Measurements from ENCODE around the gene TNPO1. TPM values are rescaled to one million over a fixed set of nuclear protein-coding genes. Genes with fewer than 3 reads are reported as not detected.

Gene TNPO1
- total and polyA plus RNA-seq, 3 experiments from 2014 or later, result 49.7 to 137 (median 134) TPM

DNA sequence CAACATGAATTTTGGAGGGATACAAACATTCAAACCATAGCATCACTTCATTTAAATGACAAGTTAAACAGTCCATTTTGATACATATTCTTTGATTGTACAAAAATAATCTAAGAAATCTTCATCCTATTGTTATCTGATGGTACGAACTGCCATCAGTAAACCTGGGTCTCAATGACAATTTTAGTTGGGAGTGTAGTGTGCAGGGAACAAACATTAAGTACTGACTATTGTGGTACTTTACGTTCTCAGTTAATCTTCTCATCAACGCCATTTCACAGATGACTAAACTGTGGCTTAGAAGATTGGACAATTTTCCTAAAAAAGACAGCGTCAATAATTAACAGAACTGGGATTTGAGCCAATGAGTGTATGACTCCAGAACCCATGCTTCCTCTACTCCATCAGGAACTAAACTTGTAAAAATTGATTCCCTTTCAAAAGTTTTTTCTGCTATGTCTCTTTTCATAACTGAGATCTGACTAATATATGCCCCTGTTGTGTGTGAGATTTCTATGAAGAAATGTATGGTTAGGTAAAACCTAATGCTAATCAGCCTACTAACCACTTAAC is 21.1 kb downstream of the TNPO1 start:
- ChIA-PET POLR2A (no interaction called here), CTCF (no interaction called here)
- peaks cover 0 to 2% of the 10 kb centered on the region in 2 donors for H3K27me3 Mint-ChIP-seq
- Histone ChIP-seq H3K27me3 (ENCODE audit: insufficient read depth, low read length, poor library complexity, severe bottlenecking) (no peaks in the 10 kb centered on the region), H3K36me3 (ENCODE audit: insufficient read depth, low read length) (no peaks in the 10 kb centered on the region), H3K27ac (ENCODE audit: low read depth, low read length) (no peak overlapping the region), H3K4me1 (ENCODE audit: insufficient read depth, low read length) (no peaks in the 10 kb centered on the region), H3K9me3 (ENCODE audit: low read length) (no peaks in the 10 kb centered on the region), H3K4me3 (ENCODE audit: low read length) (no peak overlapping the region)
- peaks cover 0 to 6% (median 0%) of the 10 kb centered on the region in 3 donors for H3K36me3 Mint-ChIP-seq
- no peak overlapping the region for H3K27ac Mint-ChIP-seq
- no peak overlapping the region for H3K4me3 Mint-ChIP-seq
- H3K9me3 Mint-ChIP-seq, result no peaks in the 10 kb centered on the region
- H3K4me1 Mint-ChIP-seq, result peaks cover 0 to under 1% (median 0%) of the 10 kb centered on the region in 3 donors
- DNase-seq, result no peak

DNA sequence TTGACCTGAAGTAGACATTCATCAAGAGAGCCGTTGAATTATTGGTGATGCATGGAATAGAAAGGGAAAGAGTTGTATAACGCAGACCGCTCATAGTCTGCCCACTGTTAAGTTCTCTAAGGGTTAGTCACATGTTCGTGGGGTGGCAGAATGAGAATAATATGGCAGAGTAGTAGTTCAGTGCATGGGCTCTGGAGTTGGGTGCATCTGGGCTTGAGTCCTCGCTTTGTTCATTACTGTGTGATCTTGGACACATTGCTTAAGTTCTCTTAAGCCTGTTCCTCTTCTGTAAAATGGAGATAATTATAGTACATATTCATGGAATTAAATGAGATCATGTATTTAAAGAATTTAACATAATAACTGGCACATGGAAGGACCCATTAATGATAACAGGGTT is 23.6 kb downstream of the TNPO1 start:
- Histone ChIP-seq H3K9me3 (ENCODE audit: low read length) (no peaks in the 10 kb centered on the region), H3K4me3 (ENCODE audit: low read length) (no peak overlapping the region), H3K27me3 (ENCODE audit: insufficient read depth, low read length, poor library complexity, severe bottlenecking) (no peaks in the 10 kb centered on the region), H3K4me1 (ENCODE audit: insufficient read depth, low read length) (no peaks in the 10 kb centered on the region), H3K36me3 (ENCODE audit: insufficient read depth, low read length) (no peaks in the 10 kb centered on the region), H3K27ac (ENCODE audit: low read depth, low read length) (no peak overlapping the region)
- Mint-ChIP-seq H3K9me3 (no peaks in the 10 kb centered on the region), H3K36me3 (peaks cover 0 to 6% (median 0%) of the 10 kb centered on the region in 3 donors), H3K4me3 (no peak overlapping the region), H3K4me1 (peaks cover 0 to 10% (median 2%) of the 10 kb centered on the region in 3 donors), H3K27ac (peak overlapping the region in 1 of 8 donors; percentile 32), H3K27me3 (peaks cover 0 to 2% of the 10 kb centered on the region in 2 donors)
- CTCF ChIA-PET, result interaction anchor here (1.3 to 1.6 kb wide), 2 partner anchors 14 to 22 kb away, joined by 3 read pairs; no protein-coding TSS in a partner anchor
- POLR2A ChIA-PET, result no interaction called here
- no peak for DNase-seq

DNA sequence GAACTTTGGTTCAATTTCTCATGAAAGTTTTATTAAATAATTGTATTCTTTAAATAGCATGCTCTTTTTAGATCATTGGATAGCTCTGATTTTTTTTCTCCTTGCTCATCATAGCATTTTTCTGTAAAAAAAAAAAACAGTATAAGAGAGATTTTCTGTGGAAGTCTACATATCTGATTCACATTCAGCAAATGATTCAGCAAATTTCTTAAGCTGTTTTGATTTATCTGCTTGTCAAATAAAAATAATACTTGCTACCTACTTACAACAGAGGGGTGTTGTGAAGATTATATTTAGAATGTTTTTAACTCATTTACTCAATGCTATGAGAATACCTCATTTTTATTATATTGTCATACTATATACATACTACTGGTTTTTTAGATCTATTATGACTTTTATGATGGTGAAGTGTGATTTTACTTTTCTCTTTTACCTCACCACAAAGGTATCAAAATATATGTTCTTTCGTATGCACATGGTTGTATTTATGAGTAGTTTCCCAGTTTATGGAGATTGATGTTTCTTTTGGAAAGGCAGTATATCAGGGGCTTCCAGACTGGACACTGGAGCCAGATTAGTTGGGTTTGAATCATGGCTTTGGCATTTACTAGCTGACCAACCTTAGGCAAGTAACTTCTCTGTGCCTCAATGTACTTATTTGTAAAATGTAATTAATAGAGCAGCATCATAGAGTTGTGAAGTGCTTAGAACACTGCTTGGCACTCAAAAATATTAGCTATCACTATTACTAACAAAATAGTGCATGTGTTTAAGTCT is 25.5 kb downstream of the TNPO1 start:
- ChIA-PET CTCF (interaction anchor here (0.8 to 1.8 kb wide), 4 partner anchors 12 to 231 kb away, joined by 3 read pairs; no protein-coding TSS in a partner anchor), POLR2A (no interaction called here)
- no peak overlapping the region for H3K27ac ChIP-seq (ENCODE audit: low read depth, low read length)
- H3K4me1 ChIP-seq (ENCODE audit: insufficient read depth, low read length), result no peaks in the 10 kb centered on the region
- H3K36me3 ChIP-seq (ENCODE audit: insufficient read depth, low read length), result no peaks in the 10 kb centered on the region
- H3K4me1 Mint-ChIP-seq, result peaks cover 2 to 15% (median 3%) of the 10 kb centered on the region in 3 donors
- H3K9me3 ChIP-seq (ENCODE audit: low read length), result no peaks in the 10 kb centered on the region
- H3K27me3 ChIP-seq (ENCODE audit: insufficient read depth, low read length, poor library complexity, severe bottlenecking), result no peaks in the 10 kb centered on the region
- no peaks in the 10 kb centered on the region for H3K36me3 Mint-ChIP-seq
- H3K4me3 ChIP-seq (ENCODE audit: low read length), result no peak overlapping the region
- no peaks in the 10 kb centered on the region for H3K9me3 Mint-ChIP-seq
- H3K27ac Mint-ChIP-seq, result no peak overlapping the region
- DNase-seq, result no peak
- peaks cover 0 to 2% of the 10 kb centered on the region in 2 donors for H3K27me3 Mint-ChIP-seq
- no peak overlapping the region for H3K4me3 Mint-ChIP-seq

DNA sequence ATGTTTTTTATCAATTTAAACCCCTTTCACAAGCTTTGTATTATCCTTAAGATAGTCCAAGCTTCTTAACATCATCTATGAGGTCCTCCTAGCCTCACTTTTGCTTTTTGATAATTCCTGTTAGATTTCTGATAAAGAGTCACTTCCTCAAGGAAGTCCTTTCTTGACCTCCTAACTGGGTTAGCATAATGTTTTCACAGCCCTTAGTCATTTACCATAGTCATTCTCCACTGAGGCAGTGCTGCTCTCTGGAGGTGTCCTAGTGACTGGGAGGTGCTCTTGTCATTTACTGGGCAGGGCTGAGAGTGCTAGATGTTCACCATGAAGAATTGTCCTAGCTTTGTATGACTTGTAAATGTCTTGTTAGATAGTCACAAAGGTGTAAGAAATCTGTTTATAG is 26.4 kb downstream of the TNPO1 start:
- Mint-ChIP-seq H3K36me3 (peaks cover 0 to under 1% (median 0%) of the 10 kb centered on the region in 3 donors), H3K9me3 (no peaks in the 10 kb centered on the region), H3K4me1 (peaks cover 10 to 24% (median 11%) of the 10 kb centered on the region in 3 donors), H3K4me3 (no peak overlapping the region), H3K27ac (no peak overlapping the region), H3K27me3 (peaks cover 0 to 2% of the 10 kb centered on the region in 2 donors)
- Histone ChIP-seq H3K36me3 (ENCODE audit: insufficient read depth, low read length) (no peaks in the 10 kb centered on the region), H3K4me3 (ENCODE audit: low read length) (no peak overlapping the region), H3K27me3 (ENCODE audit: insufficient read depth, low read length, poor library complexity, severe bottlenecking) (no peaks in the 10 kb centered on the region), H3K27ac (ENCODE audit: low read depth, low read length) (no peak overlapping the region), H3K4me1 (ENCODE audit: insufficient read depth, low read length) (peaks cover 9% of the 10 kb centered on the region), H3K9me3 (ENCODE audit: low read length) (no peaks in the 10 kb centered on the region)
- ChIA-PET POLR2A (no interaction called here), CTCF (interaction anchor here (0.8 to 1.3 kb wide), 3 partner anchors 26 to 232 kb away, joined by 3 read pairs; partner anchors contain the start of gene TNPO1)
- no peak for DNase-seq

DNA sequence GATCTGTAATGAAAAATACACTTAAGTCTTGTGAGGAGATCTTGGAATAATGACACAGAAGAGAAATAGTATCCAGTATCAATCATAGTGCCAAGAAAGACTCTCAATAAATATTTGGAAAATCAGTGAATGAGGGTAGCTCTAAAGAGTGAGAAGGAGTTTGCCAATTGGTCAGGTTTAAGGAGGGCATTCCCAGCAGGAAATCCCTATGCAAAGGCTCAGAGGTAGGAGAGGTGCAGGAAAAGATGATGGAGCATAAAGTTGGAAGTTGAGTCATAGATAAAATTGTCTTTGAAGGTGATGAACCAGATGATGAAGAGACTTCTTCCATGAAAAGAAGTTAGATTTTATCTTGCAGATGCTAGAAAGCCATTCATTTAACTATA is 27.8 kb downstream of the TNPO1 start:
- Histone ChIP-seq H3K27me3 (ENCODE audit: insufficient read depth, low read length, poor library complexity, severe bottlenecking) (no peaks in the 10 kb centered on the region), H3K36me3 (ENCODE audit: insufficient read depth, low read length) (no peaks in the 10 kb centered on the region), H3K4me3 (ENCODE audit: low read length) (no peak overlapping the region), H3K9me3 (ENCODE audit: low read length) (no peaks in the 10 kb centered on the region), H3K27ac (ENCODE audit: low read depth, low read length) (no peak overlapping the region), H3K4me1 (ENCODE audit: insufficient read depth, low read length) (peaks cover 10% of the 10 kb centered on the region)
- Mint-ChIP-seq H3K9me3 (no peaks in the 10 kb centered on the region), H3K27me3 (peaks cover 0 to 5% of the 10 kb centered on the region in 2 donors), H3K4me3 (peak overlapping the region in 1 of 7 donors; percentile 37), H3K4me1 (peaks cover 15 to 32% (median 19%) of the 10 kb centered on the region in 3 donors), H3K27ac (peak overlapping the region in 1 of 8 donors; percentile 6), H3K36me3 (peaks cover 0 to 10% (median 0%) of the 10 kb centered on the region in 3 donors)
- CTCF ChIA-PET, result no interaction called here
- DNase-seq, result no peak
- POLR2A ChIA-PET, result interaction anchor here (0.6 kb wide), 1 partner anchor 12 kb away, joined by 3 read pairs; no protein-coding TSS in a partner anchor

DNA sequence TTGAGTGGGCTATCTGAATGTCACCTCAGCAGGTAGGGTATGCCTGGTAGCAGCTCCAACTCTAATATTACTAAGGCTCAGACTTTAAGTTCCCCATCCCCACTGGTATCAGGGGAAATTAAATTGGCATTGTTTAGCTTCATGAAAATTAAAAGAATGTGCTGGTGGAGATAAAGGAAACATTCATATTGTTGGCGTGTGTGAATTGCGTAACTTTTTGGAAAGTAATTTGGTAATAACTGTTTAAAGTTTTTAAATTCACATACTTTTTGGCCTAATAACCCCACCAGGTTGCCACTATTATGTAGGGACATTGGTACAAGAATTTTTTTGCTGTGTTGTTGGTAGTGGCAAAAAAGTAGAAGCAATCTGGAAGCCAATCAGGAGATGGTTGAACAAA is 29.4 kb downstream of the TNPO1 start:
- H3K4me3 ChIP-seq (ENCODE audit: low read length), result no peak overlapping the region
- POLR2A ChIA-PET, result no interaction called here
- H3K9me3 Mint-ChIP-seq, result no peaks in the 10 kb centered on the region
- H3K36me3 ChIP-seq (ENCODE audit: insufficient read depth, low read length), result no peaks in the 10 kb centered on the region
- DNase-seq, result no peak
- H3K4me1 Mint-ChIP-seq, result peaks cover 30 to 49% (median 35%) of the 10 kb centered on the region in 3 donors
- no peaks in the 10 kb centered on the region for H3K9me3 ChIP-seq (ENCODE audit: low read length)
- H3K4me3 Mint-ChIP-seq, result peak overlapping the region in 2 of 7 donors; percentile 5 to 48
- peaks cover 0 to 3% of the 10 kb centered on the region in 2 donors for H3K27me3 Mint-ChIP-seq
- CTCF ChIA-PET, result interaction anchor here (1.3 kb wide), 1 partner anchor 27 kb away, joined by 4 read pairs; no protein-coding TSS in a partner anchor
- peaks cover 25% of the 10 kb centered on the region for H3K4me1 ChIP-seq (ENCODE audit: insufficient read depth, low read length)
- H3K27me3 ChIP-seq (ENCODE audit: insufficient read depth, low read length, poor library complexity, severe bottlenecking), result no peaks in the 10 kb centered on the region
- peaks cover 0 to 10% (median 3%) of the 10 kb centered on the region in 3 donors for H3K36me3 Mint-ChIP-seq
- H3K27ac ChIP-seq (ENCODE audit: low read depth, low read length), result no peak overlapping the region
- peak overlapping the region in 1 of 8 donors; percentile 68 for H3K27ac Mint-ChIP-seq

DNA sequence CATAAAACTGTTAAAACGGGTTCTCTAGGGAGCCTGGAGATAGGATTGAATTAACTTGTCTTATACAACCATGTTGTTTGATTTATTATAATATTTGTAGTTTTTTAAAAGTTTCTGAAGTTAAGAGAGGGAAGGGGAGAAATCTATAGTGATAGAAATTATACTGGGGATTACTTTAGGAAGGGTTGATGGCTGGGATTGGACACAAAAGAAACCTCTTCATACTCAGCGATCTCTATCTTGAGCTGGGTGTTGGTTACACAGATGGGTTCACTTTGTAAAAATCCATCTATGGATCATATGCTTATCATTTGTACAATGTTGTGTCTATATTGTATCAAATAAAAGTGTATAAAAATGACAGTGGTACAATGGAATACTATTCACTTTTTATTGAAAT is 30.0 kb downstream of the TNPO1 start:
- H3K9me3 ChIP-seq (ENCODE audit: low read length), result no peaks in the 10 kb centered on the region
- DNase-seq, result no peak
- Mint-ChIP-seq H3K4me1 (peaks cover 34 to 55% (median 41%) of the 10 kb centered on the region in 3 donors), H3K27ac (peak overlapping the region in 1 of 8 donors; percentile 93), H3K4me3 (peak overlapping the region in 1 of 7 donors; percentile 48), H3K9me3 (no peaks in the 10 kb centered on the region), H3K27me3 (peaks cover 0 to 3% of the 10 kb centered on the region in 2 donors), H3K36me3 (peaks cover 0 to 10% (median 3%) of the 10 kb centered on the region in 3 donors)
- CTCF ChIA-PET, result no interaction called here
- H3K27ac ChIP-seq (ENCODE audit: low read depth, low read length), result no peak overlapping the region
- peaks cover 31% of the 10 kb centered on the region for H3K4me1 ChIP-seq (ENCODE audit: insufficient read depth, low read length)
- H3K36me3 ChIP-seq (ENCODE audit: insufficient read depth, low read length), result no peaks in the 10 kb centered on the region
- POLR2A ChIA-PET, result no interaction called here
- H3K27me3 ChIP-seq (ENCODE audit: insufficient read depth, low read length, poor library complexity, severe bottlenecking), result no peaks in the 10 kb centered on the region
- H3K4me3 ChIP-seq (ENCODE audit: low read length), result no peak overlapping the region

DNA sequence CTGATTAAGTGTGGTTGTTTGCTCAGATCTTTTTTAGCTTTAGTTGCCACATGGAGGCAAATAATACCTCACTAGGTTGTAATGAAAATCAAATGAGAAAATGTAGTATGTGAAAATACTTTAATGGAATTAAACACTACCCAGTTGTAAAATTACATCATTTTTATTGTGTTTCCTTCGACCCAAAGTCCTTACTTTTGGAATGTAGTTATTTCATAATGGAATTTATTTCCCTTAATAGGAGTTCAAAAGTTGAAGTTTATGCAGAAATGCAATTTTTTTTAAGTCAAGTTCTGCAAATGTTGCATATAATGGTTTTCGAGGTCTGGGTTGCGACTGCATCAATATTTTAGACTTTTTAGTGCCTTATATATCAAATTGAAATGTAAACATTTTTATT is 31.0 kb downstream of the TNPO1 start:
- Mint-ChIP-seq H3K36me3 (peaks cover 0 to 15% (median 3%) of the 10 kb centered on the region in 3 donors), H3K9me3 (no peaks in the 10 kb centered on the region), H3K27me3 (peaks cover 0 to 3% of the 10 kb centered on the region in 2 donors), H3K4me1 (peaks cover 42 to 64% (median 51%) of the 10 kb centered on the region in 3 donors), H3K4me3 (peak overlapping the region; percentile 97 to 99 (median 99)), H3K27ac (peak overlapping the region in 6 of 8 donors; percentile 93 to 98 (median 98))
- ChIA-PET POLR2A (interaction anchor here (1.8 kb wide), 1 partner anchor 30 kb away, joined by 5 read pairs; the partner anchor contains the start of gene TNPO1), CTCF (interaction anchor here (0.8 kb wide), 1 partner anchor 539 kb away, joined by 3 read pairs; no protein-coding TSS in a partner anchor)
- peak overlapping the region; percentile 92 for H3K4me3 ChIP-seq (ENCODE audit: low read length)
- no peak for DNase-seq
- H3K36me3 ChIP-seq (ENCODE audit: insufficient read depth, low read length), result no peaks in the 10 kb centered on the region
- no peaks in the 10 kb centered on the region for H3K27me3 ChIP-seq (ENCODE audit: insufficient read depth, low read length, poor library complexity, severe bottlenecking)
- no peaks in the 10 kb centered on the region for H3K9me3 ChIP-seq (ENCODE audit: low read length)
- peaks cover 39% of the 10 kb centered on the region for H3K4me1 ChIP-seq (ENCODE audit: insufficient read depth, low read length)
- no peak overlapping the region for H3K27ac ChIP-seq (ENCODE audit: low read depth, low read length)

Measured in CD8-positive, alpha-beta memory T cell (primary cell).